ENCODE measurements around the gene CHTF18. TPM values are rescaled to one million over a fixed set of nuclear protein-coding genes. Genes with fewer than 3 reads are reported as not detected.
"Not testable (repeated sequence)": the region's sequence is repeated elsewhere in the genome, so short reads cannot be mapped to it uniquely, and the experiment has no call there.

The CHTF18 gene
- 10 to 100 TPM; 16.0 to 21.1 (median 16.5) TPM for polyA plus RNA-seq (ENCODE audit: insufficient read length in 3 of 3)

DNA sequence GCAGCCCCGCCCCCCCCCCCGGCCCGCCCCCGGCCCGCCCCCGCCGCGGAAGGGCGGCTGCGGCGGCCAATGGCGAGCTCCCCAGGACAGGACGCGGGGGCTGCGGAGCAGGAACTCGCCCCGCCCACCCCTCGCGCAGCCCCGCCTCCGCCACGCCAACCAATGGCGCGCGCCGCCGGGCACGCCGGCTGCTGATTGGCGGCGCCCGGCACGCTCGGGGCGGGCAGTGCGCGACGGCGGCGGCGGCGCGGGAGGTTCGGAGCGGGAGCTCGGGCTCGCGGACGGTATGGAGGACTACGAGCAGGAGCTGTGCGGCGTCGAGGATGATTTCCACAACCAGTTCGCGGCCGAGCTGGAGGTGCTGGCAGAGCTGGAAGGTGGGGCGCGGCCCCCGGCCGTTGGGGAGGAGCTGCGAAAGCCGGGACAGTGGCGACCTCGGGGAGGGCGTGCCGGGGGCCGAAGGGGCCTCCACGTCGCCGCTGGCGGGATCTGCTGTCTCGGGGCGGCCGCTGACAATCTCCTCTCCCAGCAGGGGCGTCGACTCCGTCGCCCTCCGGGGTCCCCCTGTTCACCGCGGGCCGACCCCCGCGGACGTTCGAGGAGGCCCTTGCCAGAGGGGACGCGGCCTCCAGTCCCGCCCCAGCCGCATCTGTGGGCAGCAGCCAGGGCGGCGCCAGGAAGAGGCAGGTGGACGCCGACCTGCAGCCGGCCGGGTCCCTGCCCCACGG, at the start of gene CHTF18:
Gene CHTF18 (plus strand): TSS at position 222 of the 728 bp plus-strand sequence. CDS start 65 bp downstream, at position 287.
- peak; percentile 45 to 85 (median 80) for DNase-seq (ENCODE audit: low read depth in 3 of 3, low spot score in 2 of 3)

DNA sequence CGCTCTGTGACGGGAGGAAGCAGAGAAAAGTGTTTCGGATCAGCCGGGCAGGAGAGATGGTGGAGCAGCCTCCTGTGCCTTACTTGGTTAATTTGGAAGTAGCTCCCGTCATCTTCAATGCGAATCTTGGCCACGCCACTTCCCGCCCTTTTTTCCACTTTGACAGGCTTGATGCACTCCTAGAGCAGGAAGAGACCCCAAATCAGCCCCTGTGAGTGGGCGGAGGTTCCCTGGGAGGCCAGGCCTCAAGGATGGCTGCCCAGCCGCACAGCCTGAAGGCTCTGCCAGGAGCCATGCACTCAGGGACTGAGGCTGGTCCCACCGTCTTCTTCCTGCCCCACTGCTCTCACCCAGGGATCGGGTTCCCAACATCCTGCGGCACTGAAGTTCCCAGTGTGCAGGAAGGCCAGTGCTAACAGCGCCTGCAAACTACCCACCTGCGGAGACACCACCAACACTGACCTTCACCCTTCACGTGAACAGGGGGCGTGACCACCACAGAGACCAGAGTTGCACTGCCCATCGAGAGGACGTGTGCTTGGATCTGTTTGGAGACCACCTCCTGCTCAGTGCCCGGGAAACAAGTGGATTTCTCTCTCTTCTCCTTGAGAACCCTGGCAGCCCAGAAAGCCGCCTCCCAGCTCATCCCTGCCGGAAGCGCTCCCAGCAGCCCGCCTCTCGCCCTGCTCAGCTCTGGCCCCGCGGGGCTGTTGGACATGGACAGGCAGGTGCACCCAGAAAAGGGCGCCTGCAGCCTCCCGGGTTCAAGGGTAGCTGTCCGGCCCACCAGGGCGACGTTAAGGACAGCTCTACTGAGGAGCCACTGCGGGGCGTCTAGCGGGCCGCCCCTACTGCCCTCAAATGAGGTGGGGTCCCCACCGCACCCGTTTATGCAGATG, 48.6 kb upstream of the CHTF18 start:
- no peak for DNase-seq (ENCODE audit: low read depth in 3 of 3, low spot score in 2 of 3)

GRCh38 chr16:740459-740763, 48.0 kb upstream of the CHTF18 start:
- DNase-seq (ENCODE audit: low read depth in 3 of 3, low spot score in 2 of 3) = no peak

- peak; percentile 63 to 78 (median 67) for DNase-seq (ENCODE audit: low read depth in 3 of 3, low spot score in 2 of 3)
Observed at GRCh38 chr16:740764-741505, 47.5 kb upstream of the CHTF18 start, which contains the start of gene CIAO3. TSS of gene CIAO3 (minus strand) at chr16:740997. CDS start at chr16:740985, 12 bp downstream.

DNA sequence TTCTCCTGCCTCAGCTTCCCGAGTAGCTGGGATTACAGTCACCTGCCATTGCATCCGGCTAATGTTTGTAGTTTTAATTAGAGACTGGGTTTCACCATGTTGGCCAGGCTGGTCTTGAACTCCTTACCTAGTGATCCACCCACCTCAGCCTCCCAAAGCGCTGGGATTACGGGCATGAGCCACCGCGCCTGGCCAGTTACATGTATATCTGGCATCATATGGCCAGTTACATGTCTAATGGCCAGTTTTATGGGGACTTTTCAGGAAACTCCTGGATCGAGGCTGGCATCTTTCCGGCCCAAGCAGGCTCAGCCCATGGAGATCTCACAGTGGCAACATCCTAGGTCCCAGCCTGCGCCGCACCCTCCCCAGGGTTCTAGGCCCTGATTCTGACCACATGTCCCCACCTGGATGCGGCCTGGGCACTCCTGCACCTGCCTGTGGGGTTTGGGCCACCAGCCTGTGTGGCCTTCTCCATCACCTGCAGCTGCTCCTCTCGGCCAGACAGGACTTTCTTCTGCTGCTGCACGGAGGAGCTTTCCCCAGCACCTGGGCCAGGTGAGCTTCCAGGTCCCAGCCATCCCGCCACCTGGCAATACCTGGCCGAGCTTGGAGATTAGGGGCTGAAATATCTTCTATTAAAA, 46.3 kb upstream of the CHTF18 start:
- no peak for DNase-seq (ENCODE audit: low read depth in 3 of 3, low spot score in 2 of 3)

GRCh38 chr16:742894-743293, 45.5 kb upstream of the CHTF18 start:
- not testable (repeated sequence) for DNase-seq (ENCODE audit: low read depth in 3 of 3, low spot score in 2 of 3)

DNA sequence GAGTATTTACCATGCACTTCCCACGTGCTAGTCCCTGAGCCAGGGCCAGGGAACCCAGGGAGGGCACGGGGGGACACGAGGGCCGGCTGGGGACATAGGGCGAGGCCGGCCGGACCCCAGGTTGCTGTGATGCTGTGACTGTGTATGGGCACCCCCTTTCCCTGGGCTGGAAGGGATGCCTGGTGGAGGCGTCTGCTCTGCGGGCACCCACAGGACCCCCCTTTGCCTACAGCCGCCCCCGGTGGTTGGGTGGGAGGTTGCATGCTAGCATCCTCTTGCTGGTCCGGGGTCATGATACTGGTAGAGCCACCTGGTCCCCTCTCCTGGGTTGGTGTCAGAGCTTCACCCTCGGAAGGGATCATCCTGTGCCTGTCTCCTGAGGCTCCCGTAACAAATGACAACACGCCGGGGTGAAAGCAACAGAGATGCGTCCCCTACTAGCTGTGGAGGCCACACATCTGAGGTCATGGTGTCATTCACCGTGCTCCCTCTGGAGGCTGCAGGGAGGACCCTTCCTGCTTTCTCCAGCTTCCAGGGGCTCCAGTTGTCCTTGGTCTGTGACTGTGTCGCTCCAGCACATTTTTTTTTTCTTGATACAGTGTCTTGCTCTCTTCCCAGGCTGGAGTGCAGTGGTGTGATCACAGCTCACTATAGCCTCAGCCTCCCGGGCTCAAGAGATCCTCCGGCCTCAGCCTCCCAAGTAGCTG, 44.5 kb upstream of the CHTF18 start:
- DNase-seq (ENCODE audit: low read depth in 3 of 3, low spot score in 2 of 3) = no peak

GRCh38 chr16:745739-746138, 42.7 kb upstream of the CHTF18 start:
- DNase-seq (ENCODE audit: low read depth in 3 of 3, low spot score in 2 of 3) = no peak

- DNase-seq (ENCODE audit: low read depth in 3 of 3, low spot score in 2 of 3) = no peak
Observed at GRCh38 chr16:746637-747036, 41.8 kb upstream of the CHTF18 start.

- no peak for DNase-seq (ENCODE audit: low read depth in 3 of 3, low spot score in 2 of 3)
Observed at GRCh38 chr16:747978-748746, 40.3 kb upstream of the CHTF18 start.

DNA sequence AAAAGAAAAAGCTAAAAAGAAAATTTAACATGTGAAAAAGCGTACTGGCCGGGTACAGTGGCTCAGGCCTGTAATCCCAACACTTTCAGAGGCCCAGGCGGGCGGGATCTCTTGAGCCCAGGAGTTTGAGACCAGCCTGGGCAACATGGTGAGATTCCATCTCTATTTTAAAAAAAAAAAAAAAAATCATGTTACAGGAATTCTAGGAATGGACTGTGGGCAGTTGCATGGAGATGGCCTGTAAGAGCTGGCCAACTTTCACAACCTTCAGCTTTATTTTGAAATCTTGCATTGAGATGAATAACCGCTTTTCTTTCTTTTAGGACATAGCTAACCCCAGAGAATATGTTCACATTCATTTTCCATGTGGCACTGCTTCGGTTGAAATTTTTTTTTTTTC, 39.4 kb upstream of the CHTF18 start:
- DNase-seq (ENCODE audit: low read depth in 3 of 3, low spot score in 2 of 3) = no peak

GRCh38 chr16:750485-750884, 37.9 kb upstream of the CHTF18 start:
- DNase-seq (ENCODE audit: low read depth in 3 of 3, low spot score in 2 of 3) = no peak

DNA sequence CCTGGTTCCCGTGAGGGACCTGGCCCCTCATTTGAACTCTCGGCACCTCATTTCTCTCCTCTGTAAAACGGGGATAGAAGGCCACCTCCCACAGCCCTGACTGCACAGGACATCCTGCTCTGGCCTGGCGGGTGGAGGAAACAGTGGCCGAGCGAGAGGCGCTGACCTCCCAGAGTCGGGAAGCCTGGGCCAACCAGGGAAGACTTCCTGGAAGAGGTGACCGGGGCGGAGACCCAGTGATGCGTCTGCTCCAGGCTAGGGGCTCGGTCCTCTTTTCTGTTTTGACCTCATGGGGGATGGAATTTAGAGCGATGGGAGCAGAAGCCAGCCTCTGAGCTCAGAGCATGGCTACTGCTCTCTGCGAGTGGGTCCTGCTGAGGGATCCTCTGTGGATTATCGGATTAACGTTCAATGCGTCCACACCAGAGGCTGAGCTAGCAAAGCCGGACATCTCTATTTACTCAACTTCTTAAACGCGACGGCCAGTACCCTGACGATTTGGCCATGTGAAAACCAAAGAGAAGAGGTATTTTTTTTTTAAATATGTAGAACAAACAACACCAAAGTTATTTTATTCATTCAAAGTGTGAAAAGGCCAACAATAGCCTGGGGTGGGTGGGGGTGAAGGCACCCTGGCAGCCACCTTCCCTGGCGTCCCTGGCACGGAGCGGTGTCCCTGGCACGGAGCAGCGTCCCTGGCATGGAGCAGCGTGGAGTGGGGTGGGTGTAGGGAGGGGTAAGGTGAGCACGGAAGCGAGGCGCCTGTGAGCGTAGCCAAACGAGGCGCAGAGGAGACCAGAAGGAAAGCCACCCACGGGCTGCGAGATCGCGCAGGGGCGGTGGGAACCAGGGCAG, 37.0 kb upstream of the CHTF18 start:
- DNase-seq (ENCODE audit: low read depth in 3 of 3, low spot score in 2 of 3) = no peak

GRCh38 chr16:752007-752312, 36.5 kb upstream of the CHTF18 start:
- DNase-seq (ENCODE audit: low read depth in 3 of 3, low spot score in 2 of 3) = no peak

GRCh38 chr16:754121-754607, 34.3 kb upstream of the CHTF18 start:
- not testable (repeated sequence) for DNase-seq (ENCODE audit: low read depth in 3 of 3, low spot score in 2 of 3)

GRCh38 chr16:754656-755055, 33.8 kb upstream of the CHTF18 start:
- DNase-seq (ENCODE audit: low read depth in 3 of 3, low spot score in 2 of 3) = no peak

- DNase-seq (ENCODE audit: low read depth in 3 of 3, low spot score in 2 of 3) = no peak
Observed at GRCh38 chr16:756428-756827, 32.0 kb upstream of the CHTF18 start.

Measured in right renal cortex interstitium (tissue), 3 donors.